B cell (primary cell): ENCODE measurements around the gene DYNLT2B. TPM values are rescaled to one million over a fixed set of nuclear protein-coding genes. Genes with fewer than 3 reads are reported as not detected.

ENCODE experiments used
- ATAC-seq: fragments of 200-7000 bp; cut with Tn5 transposase; one replicate; pipeline ENCODE4 v1.10.0; 2021; ENCODE audit warnings: low read depth, mild to moderate bottlenecking, moderate number of reproducible peaks, moderate library complexity
- CTCF ChIA-PET: fragments of 350-600 bp; sonication (Branson Sonifier 250); formaldehyde crosslinking; loops from one replicate; lab custom pipeline; 2021; ENCODE audit warnings: antibody characterized with exemption, inconsistent platforms; lab: Charles Lee
- POLR2A ChIA-PET: fragments of 350-600 bp; sonication (Branson Sonifier 250); formaldehyde crosslinking; loops from one replicate; lab custom pipeline; 2021; ENCODE audit warnings: antibody characterized with exemption; lab: Charles Lee
- DNase-seq: peaks from one replicate; pipeline ENCODE4 v3.0.0; 2013
- H2AFZ ChIP-seq: 2 replicates; pipeline ENCODE4 v1.6.1; 2012; ENCODE audit warnings: mild to moderate bottlenecking, low read depth, low read length; ENCODE audit not compliant: insufficient read depth, poor library complexity, severe bottlenecking
- H3K27ac ChIP-seq, 2 donors: 1 replicate in 1 of 2; 2 replicates in 1 of 2; pipeline ENCODE4 v1.5.1; 2012 to 2013; ENCODE audit warnings: low read length in 2 of 2, mild to moderate bottlenecking in 2 of 2, moderate library complexity in 1 of 2
- H3K27me3 ChIP-seq, 4 experiments: fragments of 200-600 bp in 1 of 4; sonication (generic) in 1 of 4; replicated peaks in 1 of 4; 1 replicate in 2 of 4; 2 replicates in 2 of 4; pipeline versions ENCODE4 v1.6.1 to v1.7.0; 2013 to 2016; ENCODE audit warnings: low read length in 3 of 4, mild to moderate bottlenecking in 2 of 4, mixed read lengths in 1 of 4, moderate library complexity in 1 of 4; ENCODE audit not compliant: insufficient read depth in 4 of 4, control insufficient read depth in 3 of 4; ENCODE audit errors: control extremely low read depth in 1 of 4
- H3K36me3 ChIP-seq, 2 experiments: replicated peaks in 1 of 2; 1 replicate in 1 of 2; 2 replicates in 1 of 2; pipeline versions ENCODE4 v1.6.1 to v1.7.1; 2013; ENCODE audit warnings: low read length in 1 of 2; ENCODE audit not compliant: insufficient read depth in 2 of 2, control insufficient read depth in 1 of 2; ENCODE audit errors: control extremely low read depth in 1 of 2, extremely low read depth in 1 of 2
- H3K4me1 ChIP-seq, 2 donors: fragments of 200-600 bp in 1 of 2; sonication (generic) in 1 of 2; 1 replicate in 1 of 2; 2 replicates in 1 of 2; pipeline versions ENCODE4 v1.5.1 to v1.6.1; 2013 to 2017; ENCODE audit warnings: low read length in 2 of 2; ENCODE audit not compliant: control insufficient read depth in 2 of 2, insufficient read depth in 2 of 2
- H3K4me2 ChIP-seq: replicated peaks from 2 replicates; pipeline ENCODE3; 2012; ENCODE audit warnings: mild to moderate bottlenecking, low read depth, low read length; ENCODE audit not compliant: poor library complexity, severe bottlenecking
- H3K4me3 ChIP-seq, 5 experiments: fragments of 200-600 bp in 1 of 5; sonication (generic) in 1 of 5; 1 replicate in 3 of 5; 2 replicates in 2 of 5; pipeline versions ENCODE4 v1.5.1 to v1.7.0; 2011 to 2016; ENCODE audit warnings: low read length in 4 of 5, mild to moderate bottlenecking in 4 of 5, low read depth in 2 of 5, control low read depth in 1 of 5, moderate library complexity in 1 of 5; ENCODE audit not compliant: insufficient read depth in 1 of 5; ENCODE audit errors: control extremely low read depth in 1 of 5, extremely low read depth in 1 of 5
- H3K79me2 ChIP-seq: fragments of 200-600 bp; sonication (generic); one replicate; pipeline ENCODE4 v1.6.0; 2016; ENCODE audit warnings: low read length; ENCODE audit not compliant: control insufficient read depth, insufficient read depth
- H3K9ac ChIP-seq: fragments of 200-600 bp; sonication (generic); 2 replicates; pipeline ENCODE4 v1.6.1; 2017; ENCODE audit warnings: mild to moderate bottlenecking, low read length, moderate library complexity
- H3K9me3 ChIP-seq, 3 donors: one replicate each; pipeline versions ENCODE4 v1.6.1 to v1.7.1; 2013; ENCODE audit warnings: low read length in 2 of 3; ENCODE audit not compliant: control insufficient read depth in 2 of 3, insufficient read depth in 1 of 3; ENCODE audit errors: control extremely low read depth in 1 of 3
- H4K20me1 ChIP-seq: 2 replicates; pipeline ENCODE4 v1.6.0; 2012; ENCODE audit warnings: mild to moderate bottlenecking, low read length; ENCODE audit not compliant: insufficient read depth, control insufficient read depth, poor library complexity, severe bottlenecking
- H3K27ac Mint-ChIP-seq: one replicate; pipeline ENCODE4 v1.8.0; 2021; ENCODE audit warnings: mixed read lengths
- H3K27me3 Mint-ChIP-seq: one replicate; pipeline ENCODE4 v1.8.0; 2021; ENCODE audit warnings: mixed read lengths
- H3K4me1 Mint-ChIP-seq: one replicate; pipeline ENCODE4 v1.8.0; 2021; ENCODE audit warnings: mixed read lengths
- H3K4me3 Mint-ChIP-seq: one replicate; pipeline ENCODE4 v1.8.0; 2021; ENCODE audit warnings: mixed read lengths
- H3K9me3 Mint-ChIP-seq: one replicate; pipeline ENCODE4 v1.8.0; 2022; ENCODE audit warnings: mixed read lengths; ENCODE audit not compliant: insufficient read depth
- CTCF ChIP-seq: fragments of 200-600 bp; IDR thresholded peaks from one replicate; pipeline ENCODE4 v1.8.0; 2022; ENCODE audit warnings: antibody characterized with exemption, mild to moderate bottlenecking
- EZH2 ChIP-seq: IDR thresholded peaks from 2 replicates; pipeline ENCODE4 v1.6.1; 2012; ENCODE audit warnings: borderline replicate concordance, low read depth, mild to moderate bottlenecking, moderate library complexity, low read length; ENCODE audit not compliant: insufficient read depth, poor library complexity, severe bottlenecking
- WGBS: methylation state at CpG from one replicate; pipeline ENCODE4 v1.1.5; 2013; ENCODE audit warnings: missing lambda C conversion rate; ENCODE audit not compliant: insufficient coverage; 5-methylcytosine and 5-hydroxymethylcytosine counted together
- intact Hi-C: fragments of 100-400 bp; cut with micrococcal nuclease; formaldehyde crosslinking; loops from one replicate; pipeline ENCODE4 v1.10.0; 2022
- polyA plus RNA-seq: library from polyadenylated mRNA; depleted of rRNA; stranded (reverse); fragments of >200 nt; gene quantifications from 2 replicates; pipeline ENCODE4 v1.2.3, GENCODE V29; 2012
- total RNA-seq, 2 donors: library from RNA; stranded (reverse); fragments of 120-200 nt in 1 of 2; gene quantifications; 1 replicate in 1 of 2; 2 replicates in 1 of 2; pipeline versions ENCODE4 v1.2.3 to v1.2.4, GENCODE V29; 2013 to 2022

DYNLT2B gene
- total and polyA plus RNA-seq, 2 donors (not counting 1 experiment from before 2014, with no cell fraction given), result 5.2 to 6.5 TPM

GRCh38 chr3:196284396-196284795 lies 33.6 kb downstream of the DYNLT2B start:
- Histone ChIP-seq H3K9ac (no peak overlapping the region), H3K36me3 (peaks cover 0 to 1% of the 10 kb centered on the region in 2 experiments), H3K4me1 (peaks cover 17 to 25% of the 10 kb centered on the region in 2 donors), H3K27me3 (no peaks in the 10 kb centered on the region), H3K4me2 (no peak overlapping the region), H4K20me1 (no peaks in the 10 kb centered on the region), H3K9me3 (no peaks in the 10 kb centered on the region), H3K27ac (peak overlapping the region in 1 of 2 donors; percentile 10), H2AFZ (no peak overlapping the region), H3K79me2 (peaks cover 50% of the 10 kb centered on the region), H3K4me3 (no peak overlapping the region)
- ChIA-PET POLR2A (interaction anchor here (0.6 kb wide), 1 partner anchor 45 kb away, joined by 3 read pairs; no protein-coding TSS in a partner anchor), CTCF (interaction anchor here (0.5 kb wide), 1 partner anchor 217 kb away, joined by 3 read pairs; no protein-coding TSS in a partner anchor)
- Mint-ChIP-seq H3K4me3 (no peak overlapping the region), H3K4me1 (peaks cover 61% of the 10 kb centered on the region), H3K9me3 (no peaks in the 10 kb centered on the region), H3K27me3 (no peaks in the 10 kb centered on the region), H3K27ac (peak overlapping the region; percentile 3)
- ATAC-seq, result no peak
- no CpG with 5 or more reads among the region's 3 CpGs for WGBS
- TF ChIP-seq CTCF (no peak), EZH2 (no peak)
- DNase-seq, result no peak
- intact Hi-C loops, result no loop called here

GRCh38 chr3:196281962-196282361 lies 36.1 kb downstream of the DYNLT2B start:
- ChIA-PET POLR2A (no interaction called here), CTCF (interaction anchor here (0.7 to 1.0 kb wide), 2 partner anchors 9 to 29 kb away, joined by 3 read pairs; no protein-coding TSS in a partner anchor)
- no peak overlapping the region for H3K4me3 Mint-ChIP-seq

More at GRCh38 chr3:196281962-196282361, 36.1 kb downstream of the DYNLT2B start:
- H3K27me3 Mint-ChIP-seq, result no peaks in the 10 kb centered on the region
- peaks cover 49% of the 10 kb centered on the region for H3K4me1 Mint-ChIP-seq
- no peak for DNase-seq
- Histone ChIP-seq H3K4me2 (no peak overlapping the region), H4K20me1 (peaks cover 10% of the 10 kb centered on the region), H3K36me3 (peaks cover 1 to 3% of the 10 kb centered on the region in 2 experiments), H3K4me3 (no peak overlapping the region), H2AFZ (no peak overlapping the region), H3K4me1 (peaks cover 13 to 16% of the 10 kb centered on the region in 2 donors), H3K27me3 (no peaks in the 10 kb centered on the region), H3K79me2 (peaks cover 49% of the 10 kb centered on the region), H3K27ac (peak overlapping the region in 1 of 2 donors; percentile 46), H3K9ac (no peak overlapping the region), H3K9me3 (no peaks in the 10 kb centered on the region)
- H3K9me3 Mint-ChIP-seq, result no peaks in the 10 kb centered on the region
- ATAC-seq, result no peak
- TF ChIP-seq EZH2 (no peak), CTCF (no peak)
- H3K27ac Mint-ChIP-seq, result no peak overlapping the region
- 100% methylated on average over 1 of the region's 4 CpGs for WGBS
- intact Hi-C loops, result no loop called here
